ENCODE measurements around the gene MAD1L1.

Gene MAD1L1

GRCh38 chr7:1947586-1948217 lies 285.0 kb downstream of the MAD1L1 start:
- no peak for TF ChIP-seq CTCF (conservative IDR thresholded peaks at IDR 0.05; ENCODE audit: low read length)
- H3K4me3 ChIP-seq (ENCODE audit: low read length) = no peak overlapping the region
- DNase-seq (ENCODE audit: low read depth) = no peak

- H3K4me3 ChIP-seq (ENCODE audit: low read length) = no peak overlapping the region
- DNase-seq (ENCODE audit: low read depth) = no peak
- TF ChIP-seq CTCF (conservative IDR thresholded peaks at IDR 0.05; ENCODE audit: low read length) = no peak
These were observed 285.8 kb downstream of the MAD1L1 start for GRCh38 chr7:1946773-1947450.

GRCh38 chr7:1946025-1946772 lies 286.5 kb downstream of the MAD1L1 start:
- no peak for TF ChIP-seq CTCF (conservative IDR thresholded peaks at IDR 0.05; ENCODE audit: low read length)
- no peak for DNase-seq (ENCODE audit: low read depth)
- H3K4me3 ChIP-seq (ENCODE audit: low read length) = no peak overlapping the region

GRCh38 chr7:1945558-1945957 lies 287.2 kb downstream of the MAD1L1 start:
- H3K4me3 ChIP-seq (ENCODE audit: low read length) = no peak overlapping the region
- no peak for TF ChIP-seq CTCF (conservative IDR thresholded peaks at IDR 0.05; ENCODE audit: low read length)
- no peak for DNase-seq (ENCODE audit: low read depth)

GRCh38 chr7:1944619-1945210 lies 288.0 kb downstream of the MAD1L1 start:
- TF ChIP-seq CTCF (conservative IDR thresholded peaks at IDR 0.05; ENCODE audit: low read length) = no peak
- DNase-seq (ENCODE audit: low read depth) = no peak
- no peak overlapping the region for H3K4me3 ChIP-seq (ENCODE audit: low read length)

GRCh38 chr7:1943933-1944618 lies 288.7 kb downstream of the MAD1L1 start:
- no peak for DNase-seq (ENCODE audit: low read depth)
- no peak overlapping the region for H3K4me3 ChIP-seq (ENCODE audit: low read length)
- no peak for TF ChIP-seq CTCF (conservative IDR thresholded peaks at IDR 0.05; ENCODE audit: low read length)
